GM23338 (cell line): ENCODE data around the gene CELSR1. TPM values are rescaled to one million over a fixed set of nuclear protein-coding genes. Genes with fewer than 3 reads are reported as not detected.

Experiments used
- ATAC-seq: fragments of 200-7000 bp; cut with Tn5 transposase; 3 replicates; pipeline ENCODE4 v1.9.1; 2020
- DNase-seq: peaks from one replicate; pipeline ENCODE4 v3.0.0-alpha.2; 2015; ENCODE audit warnings: low spot score
- H2AFZ ChIP-seq: fragments of 200-600 bp; sonication (generic); 2 replicates; pipeline ENCODE4 v1.8.0; 2016; ENCODE audit warnings: antibody characterized with exemption, mild to moderate bottlenecking, moderate library complexity
- H3F3A ChIP-seq: fragments of 200-600 bp; sonication (generic); replicated peaks from 2 replicates; pipeline ENCODE4 v1.8.0; 2017; ENCODE audit warnings: antibody characterized with exemption, mixed run types, low read depth
- H3K27ac ChIP-seq: fragments of 200-600 bp; sonication (generic); 2 replicates; pipeline ENCODE4 v1.6.1; 2016; ENCODE audit warnings: low read depth
- H3K27me3 ChIP-seq: fragments of 200-600 bp; sonication (generic); 2 replicates; pipeline ENCODE4 v1.8.0; 2016; ENCODE audit warnings: mild to moderate bottlenecking, mixed run types, moderate library complexity; ENCODE audit not compliant: insufficient read depth
- H3K36me3 ChIP-seq: fragments of 200-600 bp; sonication (generic); 2 replicates; pipeline ENCODE4 v1.8.0; 2016; ENCODE audit warnings: mild to moderate bottlenecking; ENCODE audit not compliant: insufficient read depth
- H3K4me1 ChIP-seq: fragments of 200-600 bp; sonication (generic); 2 replicates; pipeline ENCODE4 v1.8.0; 2016; ENCODE audit warnings: mild to moderate bottlenecking, moderate library complexity; ENCODE audit not compliant: insufficient read depth
- H3K4me2 ChIP-seq: fragments of 200-600 bp; sonication (generic); 2 replicates; pipeline ENCODE4 v1.7.1; 2017; ENCODE audit warnings: mixed run types
- H3K4me3 ChIP-seq: fragments of 200-600 bp; sonication (generic); 2 replicates; pipeline ENCODE4 v1.6.1; 2016; ENCODE audit warnings: mixed run types
- H3K79me2 ChIP-seq: fragments of 200-600 bp; sonication (generic); replicated peaks from 2 replicates; pipeline ENCODE4 v1.8.0; 2017; ENCODE audit warnings: mild to moderate bottlenecking; ENCODE audit not compliant: insufficient read depth
- H3K9me2 ChIP-seq: fragments of 200-600 bp; sonication (generic); 2 replicates; pipeline ENCODE4 v1.8.0; 2017; ENCODE audit not compliant: insufficient read depth
- H4K20me1 ChIP-seq: fragments of 200-600 bp; sonication (generic); replicated peaks from 2 replicates; pipeline ENCODE4 v1.8.0; 2017; ENCODE audit warnings: mild to moderate bottlenecking; ENCODE audit not compliant: insufficient read depth
- H3K27ac Mint-ChIP-seq: 2 replicates; pipeline ENCODE4 v1.8.0; 2020; ENCODE audit warnings: inconsistent platforms, mild to moderate bottlenecking, moderate library complexity, mixed read lengths
- H3K27me3 Mint-ChIP-seq: 3 replicates; pipeline ENCODE4 v1.8.0; 2022; ENCODE audit warnings: low read depth, mild to moderate bottlenecking, moderate library complexity, mixed read lengths, inconsistent platforms; ENCODE audit not compliant: insufficient read depth, poor library complexity
- H3K36me3 Mint-ChIP-seq: 3 replicates; pipeline ENCODE4 v1.8.0; 2021; ENCODE audit warnings: low read depth, mild to moderate bottlenecking, inconsistent platforms, moderate library complexity, mixed read lengths
- H3K4me1 Mint-ChIP-seq: 3 replicates; pipeline ENCODE4 v1.8.0; 2020; ENCODE audit warnings: mild to moderate bottlenecking, inconsistent platforms, mixed read lengths
- H3K4me3 Mint-ChIP-seq: 3 replicates; pipeline ENCODE4 v1.8.0; 2021; ENCODE audit warnings: moderate library complexity, mild to moderate bottlenecking, inconsistent platforms, mixed read lengths
- H3K9me3 Mint-ChIP-seq: 3 replicates; pipeline ENCODE4 v1.8.0; 2020; ENCODE audit warnings: moderate library complexity, mild to moderate bottlenecking, inconsistent platforms, mixed read lengths
- CREB1 ChIP-seq: fragments of 250-450 bp; sonication (Bioruptor Pico); IDR thresholded peaks from 2 replicates; pipeline ENCODE4 v1.5.0; 2020; ENCODE audit warnings: low read depth, mild to moderate bottlenecking, moderate library complexity
- EZH2phosphoT487 ChIP-seq: fragments of 200-600 bp; sonication (generic); IDR thresholded peaks from one replicate; pipeline ENCODE4 v1.8.1; 2018; ENCODE audit warnings: antibody characterized with exemption; ENCODE audit not compliant: unreplicated experiment
- JUNB ChIP-seq: IDR thresholded peaks from one replicate; pipeline ENCODE4 v1.6.1; 2016; ENCODE audit warnings: antibody characterized with exemption; ENCODE audit not compliant: unreplicated experiment
- ZNF331 ChIP-seq: fragments of 250-450 bp; sonication (Bioruptor Pico); IDR thresholded peaks from 2 replicates; pipeline ENCODE4 v1.5.0; 2020; ENCODE audit warnings: low read depth, mild to moderate bottlenecking, moderate library complexity
- polyA plus RNA-seq: library from polyadenylated mRNA; unstranded; fragments of >200 nt; fragmentation: Nextera tagmentation; extraction: Ambion mirVana; gene quantifications from 2 replicates; pipeline ENCODE4 v1.2.1, GENCODE V29; 2016
- total RNA-seq: library from RNA; depleted of rRNA; stranded (reverse); fragments of >200 nt; shearing (Covaris generic); gene quantifications from 2 replicates; pipeline ENCODE4 v1.2.3, GENCODE V29; 2014
- TF ChIP-seq, protein P1 (sequence below): fragments of 250-450 bp; sonication (Bioruptor Pico); IDR thresholded peaks from 2 replicates; pipeline ENCODE4 v1.5.0; 2020; ENCODE audit warnings: mild to moderate bottlenecking, moderate library complexity
- TF ChIP-seq, protein P2 (sequence below): IDR thresholded peaks from 2 replicates; pipeline ENCODE4 v1.6.1; 2016; ENCODE audit warnings: antibody characterized with exemption
- TF ChIP-seq, protein P3 (sequence below): IDR thresholded peaks from one replicate; pipeline ENCODE4 v1.6.1; 2018; ENCODE audit warnings: antibody characterized with exemption; ENCODE audit not compliant: unreplicated experiment

CELSR1 gene
- total and polyA plus RNA-seq, 2 experiments from 2014 or later = 4.8 to 20.4 TPM

- DNase-seq (no peak), ATAC-seq (no peak)
- Mint-ChIP-seq H3K4me1 (peaks cover 6% of the 10 kb centered on the region), H3K4me3 (no peak overlapping the region), H3K36me3 (0 out of 3 replicates have a peak, but pooled peaks cover under 1% of the 10 kb centered on the region), H3K27ac (no peak overlapping the region), H3K27me3 (peaks cover 3% of the 10 kb centered on the region), H3K9me3 (no peaks in the 10 kb centered on the region)
- Histone ChIP-seq H3K27ac (no peak overlapping the region), H3K27me3 (no peaks in the 10 kb centered on the region), H3K4me3 (no peak overlapping the region), H4K20me1 (no peaks in the 10 kb centered on the region), H3K4me2 (no peak overlapping the region), H3K79me2 (no peaks in the 10 kb centered on the region), H3K4me1 (peaks cover 4% of the 10 kb centered on the region; the same call in 1 of the 2 replicates), H2AFZ (no peak overlapping the region), H3K36me3 (no peaks in the 10 kb centered on the region), H3K9me2 (no peaks in the 10 kb centered on the region), H3F3A (0 out of 2 replicates have a peak, but pooled peaks cover 4% of the 10 kb centered on the region)
- no peak for TF ChIP-seq EZH2phosphoT487
These were observed 171.1 kb downstream of the CELSR1 start for GRCh38 chr22:46366327-46366731.

DNA sequence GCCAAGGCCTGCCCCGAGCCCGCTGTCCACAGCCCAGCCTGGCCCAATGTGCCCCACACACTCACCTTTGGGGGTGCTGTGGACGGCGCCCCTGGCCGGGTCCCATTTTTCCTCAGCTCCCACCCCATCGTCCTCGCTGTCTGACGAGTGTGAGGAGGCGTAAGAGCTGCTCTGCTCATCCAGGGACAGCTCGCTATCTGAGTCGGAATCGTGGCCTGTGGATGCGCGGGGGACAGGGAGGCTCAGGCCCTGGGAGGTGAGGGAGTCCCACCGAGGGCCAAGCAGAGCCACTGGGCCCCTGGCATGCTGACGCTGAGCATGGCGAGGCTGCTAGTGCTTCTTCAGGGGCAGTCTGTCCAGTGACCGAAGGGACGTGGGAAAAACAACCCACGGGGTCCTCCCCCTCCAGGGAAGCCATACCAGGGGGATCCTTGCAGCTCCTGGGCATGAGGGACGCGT, 172.2 kb downstream of the CELSR1 start:
- no peaks in the 10 kb centered on the region for H3K9me2 ChIP-seq
- Mint-ChIP-seq H3K27ac (no peak overlapping the region), H3K9me3 (no peaks in the 10 kb centered on the region; the same call in 2 of the 3 replicates), H3K27me3 (peaks cover 2% of the 10 kb centered on the region), H3K4me1 (peaks cover 6% of the 10 kb centered on the region), H3K36me3 (peaks cover 8% of the 10 kb centered on the region; the same call in 2 of the 3 replicates), H3K4me3 (no peak overlapping the region)
- no peaks in the 10 kb centered on the region for H3K27me3 ChIP-seq
- H4K20me1 ChIP-seq = peaks cover 5% of the 10 kb centered on the region; the same call in 1 of the 2 replicates
- no peak overlapping the region for H2AFZ ChIP-seq
- no peaks in the 10 kb centered on the region for H3K79me2 ChIP-seq
- H3K4me1 ChIP-seq = peaks cover 4% of the 10 kb centered on the region; the same call in 1 of the 2 replicates
- no peak overlapping the region for H3K4me2 ChIP-seq
- 0 out of 2 replicates have a peak, but pooled peaks cover 4% of the 10 kb centered on the region for H3F3A ChIP-seq
- no peak for DNase-seq
- ATAC-seq = no peak
- H3K27ac ChIP-seq = no peak overlapping the region
- no peak overlapping the region for H3K4me3 ChIP-seq
- no peaks in the 10 kb centered on the region for H3K36me3 ChIP-seq
- TF ChIP-seq CREB1 (CRISPR knock-in tag) = no peak
- TF ChIP-seq, protein P1, sequence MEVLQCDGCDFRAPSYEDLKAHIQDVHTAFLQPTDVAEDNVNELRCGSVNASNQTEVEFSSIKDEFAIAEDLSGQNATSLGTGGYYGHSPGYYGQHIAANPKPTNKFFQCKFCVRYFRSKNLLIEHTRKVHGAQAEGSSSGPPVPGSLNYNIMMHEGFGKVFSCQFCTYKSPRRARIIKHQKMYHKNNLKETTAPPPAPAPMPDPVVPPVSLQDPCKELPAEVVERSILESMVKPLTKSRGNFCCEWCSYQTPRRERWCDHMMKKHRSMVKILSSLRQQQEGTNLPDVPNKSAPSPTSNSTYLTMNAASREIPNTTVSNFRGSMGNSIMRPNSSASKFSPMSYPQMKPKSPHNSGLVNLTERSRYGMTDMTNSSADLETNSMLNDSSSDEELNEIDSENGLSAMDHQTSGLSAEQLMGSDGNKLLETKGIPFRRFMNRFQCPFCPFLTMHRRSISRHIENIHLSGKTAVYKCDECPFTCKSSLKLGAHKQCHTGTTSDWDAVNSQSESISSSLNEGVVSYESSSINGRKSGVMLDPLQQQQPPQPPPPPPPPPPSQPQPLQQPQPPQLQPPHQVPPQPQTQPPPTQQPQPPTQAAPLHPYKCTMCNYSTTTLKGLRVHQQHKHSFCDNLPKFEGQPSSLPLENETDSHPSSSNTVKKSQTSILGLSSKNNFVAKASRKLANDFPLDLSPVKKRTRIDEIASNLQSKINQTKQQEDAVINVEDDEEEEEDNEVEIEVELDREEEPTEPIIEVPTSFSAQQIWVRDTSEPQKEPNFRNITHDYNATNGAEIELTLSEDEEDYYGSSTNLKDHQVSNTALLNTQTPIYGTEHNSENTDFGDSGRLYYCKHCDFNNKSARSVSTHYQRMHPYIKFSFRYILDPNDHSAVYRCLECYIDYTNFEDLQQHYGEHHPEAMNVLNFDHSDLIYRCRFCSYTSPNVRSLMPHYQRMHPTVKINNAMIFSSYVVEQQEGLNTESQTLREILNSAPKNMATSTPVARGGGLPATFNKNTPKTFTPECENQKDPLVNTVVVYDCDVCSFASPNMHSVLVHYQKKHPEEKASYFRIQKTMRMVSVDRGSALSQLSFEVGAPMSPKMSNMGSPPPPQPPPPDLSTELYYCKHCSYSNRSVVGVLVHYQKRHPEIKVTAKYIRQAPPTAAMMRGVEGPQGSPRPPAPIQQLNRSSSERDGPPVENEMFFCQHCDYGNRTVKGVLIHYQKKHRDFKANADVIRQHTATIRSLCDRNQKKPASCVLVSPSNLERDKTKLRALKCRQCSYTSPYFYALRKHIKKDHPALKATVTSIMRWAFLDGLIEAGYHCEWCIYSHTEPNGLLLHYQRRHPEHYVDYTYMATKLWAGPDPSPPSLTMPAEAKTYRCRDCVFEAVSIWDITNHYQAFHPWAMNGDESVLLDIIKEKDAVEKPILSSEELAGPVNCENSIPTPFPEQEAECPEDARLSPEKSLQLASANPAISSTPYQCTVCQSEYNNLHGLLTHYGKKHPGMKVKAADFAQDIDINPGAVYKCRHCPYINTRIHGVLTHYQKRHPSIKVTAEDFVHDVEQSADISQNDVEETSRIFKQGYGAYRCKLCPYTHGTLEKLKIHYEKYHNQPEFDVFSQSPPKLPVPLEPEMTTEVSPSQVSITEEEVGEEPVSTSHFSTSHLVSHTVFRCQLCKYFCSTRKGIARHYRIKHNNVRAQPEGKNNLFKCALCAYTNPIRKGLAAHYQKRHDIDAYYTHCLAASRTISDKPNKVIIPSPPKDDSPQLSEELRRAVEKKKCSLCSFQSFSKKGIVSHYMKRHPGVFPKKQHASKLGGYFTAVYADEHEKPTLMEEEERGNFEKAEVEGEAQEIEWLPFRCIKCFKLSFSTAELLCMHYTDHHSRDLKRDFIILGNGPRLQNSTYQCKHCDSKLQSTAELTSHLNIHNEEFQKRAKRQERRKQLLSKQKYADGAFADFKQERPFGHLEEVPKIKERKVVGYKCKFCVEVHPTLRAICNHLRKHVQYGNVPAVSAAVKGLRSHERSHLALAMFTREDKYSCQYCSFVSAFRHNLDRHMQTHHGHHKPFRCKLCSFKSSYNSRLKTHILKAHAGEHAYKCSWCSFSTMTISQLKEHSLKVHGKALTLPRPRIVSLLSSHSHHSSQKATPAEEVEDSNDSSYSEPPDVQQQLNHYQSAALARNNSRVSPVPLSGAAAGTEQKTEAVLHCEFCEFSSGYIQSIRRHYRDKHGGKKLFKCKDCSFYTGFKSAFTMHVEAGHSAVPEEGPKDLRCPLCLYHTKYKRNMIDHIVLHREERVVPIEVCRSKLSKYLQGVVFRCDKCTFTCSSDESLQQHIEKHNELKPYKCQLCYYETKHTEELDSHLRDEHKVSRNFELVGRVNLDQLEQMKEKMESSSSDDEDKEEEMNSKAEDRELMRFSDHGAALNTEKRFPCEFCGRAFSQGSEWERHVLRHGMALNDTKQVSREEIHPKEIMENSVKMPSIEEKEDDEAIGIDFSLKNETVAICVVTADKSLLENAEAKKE (CRISPR knock-in tag) = no peak
- TF ChIP-seq JUNB = no peak
- TF ChIP-seq, protein P2, sequence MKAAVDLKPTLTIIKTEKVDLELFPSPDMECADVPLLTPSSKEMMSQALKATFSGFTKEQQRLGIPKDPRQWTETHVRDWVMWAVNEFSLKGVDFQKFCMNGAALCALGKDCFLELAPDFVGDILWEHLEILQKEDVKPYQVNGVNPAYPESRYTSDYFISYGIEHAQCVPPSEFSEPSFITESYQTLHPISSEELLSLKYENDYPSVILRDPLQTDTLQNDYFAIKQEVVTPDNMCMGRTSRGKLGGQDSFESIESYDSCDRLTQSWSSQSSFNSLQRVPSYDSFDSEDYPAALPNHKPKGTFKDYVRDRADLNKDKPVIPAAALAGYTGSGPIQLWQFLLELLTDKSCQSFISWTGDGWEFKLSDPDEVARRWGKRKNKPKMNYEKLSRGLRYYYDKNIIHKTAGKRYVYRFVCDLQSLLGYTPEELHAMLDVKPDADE = no peak
- TF ChIP-seq, protein P3, sequence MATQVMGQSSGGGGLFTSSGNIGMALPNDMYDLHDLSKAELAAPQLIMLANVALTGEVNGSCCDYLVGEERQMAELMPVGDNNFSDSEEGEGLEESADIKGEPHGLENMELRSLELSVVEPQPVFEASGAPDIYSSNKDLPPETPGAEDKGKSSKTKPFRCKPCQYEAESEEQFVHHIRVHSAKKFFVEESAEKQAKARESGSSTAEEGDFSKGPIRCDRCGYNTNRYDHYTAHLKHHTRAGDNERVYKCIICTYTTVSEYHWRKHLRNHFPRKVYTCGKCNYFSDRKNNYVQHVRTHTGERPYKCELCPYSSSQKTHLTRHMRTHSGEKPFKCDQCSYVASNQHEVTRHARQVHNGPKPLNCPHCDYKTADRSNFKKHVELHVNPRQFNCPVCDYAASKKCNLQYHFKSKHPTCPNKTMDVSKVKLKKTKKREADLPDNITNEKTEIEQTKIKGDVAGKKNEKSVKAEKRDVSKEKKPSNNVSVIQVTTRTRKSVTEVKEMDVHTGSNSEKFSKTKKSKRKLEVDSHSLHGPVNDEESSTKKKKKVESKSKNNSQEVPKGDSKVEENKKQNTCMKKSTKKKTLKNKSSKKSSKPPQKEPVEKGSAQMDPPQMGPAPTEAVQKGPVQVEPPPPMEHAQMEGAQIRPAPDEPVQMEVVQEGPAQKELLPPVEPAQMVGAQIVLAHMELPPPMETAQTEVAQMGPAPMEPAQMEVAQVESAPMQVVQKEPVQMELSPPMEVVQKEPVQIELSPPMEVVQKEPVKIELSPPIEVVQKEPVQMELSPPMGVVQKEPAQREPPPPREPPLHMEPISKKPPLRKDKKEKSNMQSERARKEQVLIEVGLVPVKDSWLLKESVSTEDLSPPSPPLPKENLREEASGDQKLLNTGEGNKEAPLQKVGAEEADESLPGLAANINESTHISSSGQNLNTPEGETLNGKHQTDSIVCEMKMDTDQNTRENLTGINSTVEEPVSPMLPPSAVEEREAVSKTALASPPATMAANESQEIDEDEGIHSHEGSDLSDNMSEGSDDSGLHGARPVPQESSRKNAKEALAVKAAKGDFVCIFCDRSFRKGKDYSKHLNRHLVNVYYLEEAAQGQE = no peak
- no peak for TF ChIP-seq EZH2phosphoT487
- no peak for TF ChIP-seq ZNF331 (CRISPR knock-in tag)
